GM12873 (cell line): Measurements from ENCODE around the gene THAP10.

Experiments
- CTCF ChIP-seq: IDR thresholded peaks from 2 replicates; pipeline ENCODE4 v1.5.1; 2012; ENCODE audit warnings: low read depth, mild to moderate bottlenecking, moderate library complexity, low read length, control low read depth; ENCODE audit not compliant: insufficient read depth; ENCODE audit errors: missing control alignments

Gene THAP10

DNA sequence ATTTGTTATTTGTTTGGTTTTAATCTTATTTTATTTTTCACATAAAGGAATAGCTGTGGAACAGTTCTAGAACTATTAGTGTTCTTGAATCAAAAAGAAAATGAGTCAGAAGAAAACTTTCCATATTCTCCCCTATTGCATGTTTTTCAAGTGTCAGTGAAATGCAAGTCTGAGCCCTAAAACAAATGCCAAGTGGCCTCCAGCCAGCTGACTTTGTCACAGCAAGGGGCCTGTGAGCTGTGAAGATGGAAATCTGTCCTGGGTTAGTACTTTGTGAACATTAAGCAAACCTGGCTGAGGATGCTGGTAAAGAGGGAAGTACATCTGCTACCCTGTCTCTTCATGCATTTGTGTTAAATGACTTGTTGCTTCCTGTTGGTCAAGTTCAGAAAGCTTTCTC lies 14.6 kb upstream of the THAP10 start:
- TF ChIP-seq CTCF: no peak

DNA sequence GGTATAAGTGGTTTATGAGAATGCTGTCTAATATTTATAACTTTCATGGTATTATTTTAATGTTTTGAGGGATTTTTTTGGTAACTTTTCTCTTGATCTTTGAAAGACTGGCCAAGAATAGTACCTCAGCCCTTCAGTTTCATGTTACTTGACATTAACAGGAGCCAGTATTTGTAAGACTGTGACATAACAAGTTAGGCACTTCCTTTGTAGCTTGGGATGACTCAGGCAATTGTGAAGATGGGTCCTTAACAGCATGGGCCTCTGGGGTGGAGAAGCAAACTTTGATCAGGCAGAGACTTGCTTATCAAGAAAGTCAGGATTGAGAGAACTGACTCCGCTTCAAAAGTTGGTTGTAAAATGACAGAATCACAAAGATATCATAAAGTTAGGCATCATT lies 9.9 kb upstream of the THAP10 start:
- no peak for TF ChIP-seq CTCF

DNA sequence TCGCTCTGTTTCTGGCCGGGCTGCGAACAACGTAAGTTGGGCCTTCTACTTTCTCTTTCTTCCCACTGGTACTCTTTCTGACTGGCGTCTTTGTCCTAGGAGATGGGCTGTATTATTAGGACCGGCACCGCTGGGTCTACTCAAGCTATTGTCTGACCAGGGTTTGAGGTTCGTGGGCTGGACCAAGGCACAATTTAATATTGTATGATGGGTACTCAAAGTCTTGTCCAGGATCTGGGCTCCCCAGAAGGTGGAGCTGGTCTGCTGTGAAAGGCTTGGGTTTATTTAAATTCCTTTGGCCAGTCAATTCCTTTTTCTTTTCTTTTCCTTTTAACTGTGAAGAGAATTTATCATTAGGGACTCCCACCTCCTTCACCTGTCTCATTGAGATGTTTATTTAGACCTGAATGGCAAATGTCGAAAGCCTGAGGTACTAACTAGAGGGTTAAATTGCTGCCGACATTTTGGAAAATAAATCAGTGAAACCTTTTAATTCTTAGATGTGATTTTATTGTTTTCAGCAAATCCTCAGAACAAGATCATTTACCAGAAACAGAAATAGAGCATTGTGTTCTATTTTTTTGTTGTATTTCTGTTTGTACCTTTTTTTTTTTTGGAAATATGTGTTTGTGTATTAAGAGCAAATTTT lies 803 bp upstream of the THAP10 start:
- TF ChIP-seq CTCF: peak; percentile 36

GRCh38 chr15:70882361-70882760 lies 9.9 kb downstream of the THAP10 start:
- TF ChIP-seq CTCF: no peak

GRCh38 chr15:70880781-70881180 lies 11.5 kb downstream of the THAP10 start:
- TF ChIP-seq CTCF: no peak

- TF ChIP-seq CTCF: no peak
These were observed 12.8 kb downstream of the THAP10 start for GRCh38 chr15:70879401-70879800.

DNA sequence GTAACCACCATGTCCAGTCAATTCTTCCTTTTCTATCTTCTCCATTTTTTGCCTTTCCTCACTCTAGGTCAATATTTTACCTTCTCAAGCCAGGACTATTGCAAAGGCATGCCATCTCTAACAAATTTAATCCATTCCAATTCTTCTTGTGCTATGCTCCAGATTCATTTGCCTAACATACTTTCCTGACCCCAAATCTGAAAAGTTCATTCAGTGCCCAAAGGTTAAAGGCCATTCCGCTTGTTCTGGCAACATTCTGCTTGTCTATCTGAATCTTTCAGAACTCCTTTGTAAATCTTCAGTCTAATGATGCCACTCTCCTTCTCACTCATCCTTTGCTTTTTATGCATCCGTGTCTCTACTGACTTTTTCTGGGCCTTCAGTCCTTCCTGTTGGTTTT lies 15.6 kb downstream of the THAP10 start:
- TF ChIP-seq CTCF: no peak
